ENCODE measurements around the gene RNLS.

GRCh38 chr10:88478256-88478655 lies 104.9 kb downstream of the RNLS start:
- TF ChIP-seq CTCF (conservative IDR thresholded peaks at IDR 0.05; ENCODE audit: low read depth, low read length) = no peak
- TF ChIP-seq EZH2 (IDR thresholded peaks at IDR 0.05; ENCODE audit: borderline replicate concordance, low read depth, low read length, poor library complexity, severe bottlenecking) = no peak

All from A673 (cell line).